NK-92 (cell line): ENCODE measurements around the gene PDZD4.
"Not testable (repeated sequence)": the region's sequence is repeated elsewhere in the genome, so short reads cannot be mapped to it uniquely, and the experiment has no call there.

Experiments used
- DNase-seq: peaks from one replicate; lab custom pipeline; 2025; ENCODE audit not compliant: unreplicated experiment; lab: John Stamatoyannopoulos, UW

Gene PDZD4

DNA sequence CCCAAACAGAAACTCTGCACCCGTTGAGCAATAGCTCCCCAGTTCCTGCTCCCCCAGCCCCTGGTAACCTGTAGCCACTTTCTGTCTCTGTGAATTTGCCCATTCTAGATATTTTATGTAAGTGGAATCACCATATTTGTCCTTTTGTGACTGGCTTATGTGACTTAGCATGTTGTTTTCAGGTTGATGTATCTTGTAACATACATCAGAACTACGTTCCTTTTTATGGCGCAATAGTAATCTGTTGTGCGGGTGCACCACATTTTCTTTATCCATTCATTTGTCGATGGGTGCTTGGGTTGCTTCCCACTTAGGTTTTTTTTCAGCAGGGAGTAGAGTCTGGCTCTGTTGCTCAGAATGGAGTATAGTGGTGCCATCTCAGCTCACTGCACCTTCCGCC, 6.6 kb upstream of the PDZD4 start:
- no peak for DNase-seq

GRCh38 chrX:153832728-153833127, 2.4 kb upstream of the PDZD4 start:
- DNase-seq = no peak

GRCh38 chrX:153831429-153832150, 1.2 kb upstream of the PDZD4 start:
- no peak for DNase-seq

- no peak for DNase-seq
Observed at GRCh38 chrX:153830640-153831428, 490 bp upstream of the PDZD4 start.

- no peak for DNase-seq
Observed at GRCh38 chrX:153829549-153829798, 870 bp downstream of the PDZD4 start.

- no peak for DNase-seq
Observed at GRCh38 chrX:153828723-153829548, 1.4 kb downstream of the PDZD4 start.

- DNase-seq = no peak
Observed at GRCh38 chrX:153828308-153828707, 2.0 kb downstream of the PDZD4 start.

DNA sequence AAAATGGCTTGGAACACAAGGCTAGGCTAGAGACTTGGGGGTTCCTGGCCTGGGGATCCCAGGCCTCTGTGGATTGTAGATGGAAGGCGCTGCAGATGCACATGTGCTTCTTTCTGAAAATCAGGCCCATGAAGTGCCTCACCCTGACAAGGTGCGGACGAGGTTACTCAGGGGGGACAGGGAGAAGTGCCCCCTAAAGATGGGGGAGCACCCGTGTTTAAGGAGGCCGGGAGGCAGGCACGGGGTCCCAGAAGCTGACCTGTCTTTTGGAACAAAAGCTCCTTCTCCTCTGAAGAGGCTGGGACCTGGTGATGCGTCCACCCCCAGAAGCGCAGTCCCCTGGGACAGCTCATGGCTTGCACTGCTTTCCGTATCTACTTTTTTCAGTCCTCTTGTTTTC, 2.4 kb downstream of the PDZD4 start:
- no peak for DNase-seq

DNA sequence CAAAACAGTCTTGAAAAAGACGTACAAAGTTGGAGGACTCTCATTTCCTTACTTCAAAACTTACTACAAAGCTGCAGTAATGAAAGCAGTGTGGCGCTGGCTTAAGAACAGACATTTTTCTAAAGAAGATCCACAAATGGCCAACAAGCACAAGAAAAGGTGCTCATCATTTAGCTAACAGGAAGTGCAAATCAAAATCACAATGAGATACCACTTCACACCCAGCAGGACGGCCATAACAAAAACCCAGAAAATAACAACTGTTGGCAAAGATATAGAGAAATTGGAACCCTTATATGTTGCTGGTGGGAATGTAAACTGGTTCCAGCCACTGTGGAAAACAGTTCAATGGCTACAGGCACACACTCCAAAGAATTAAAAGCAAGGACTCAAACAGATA, 3.3 kb downstream of the PDZD4 start:
- no peak for DNase-seq

- DNase-seq = no peak
Observed at GRCh38 chrX:153825042-153825441, 5.3 kb downstream of the PDZD4 start.

- no peak for DNase-seq
Observed at GRCh38 chrX:153824348-153824747, 6.0 kb downstream of the PDZD4 start.

GRCh38 chrX:153821066-153821465, 9.3 kb downstream of the PDZD4 start:
- DNase-seq = no peak

DNA sequence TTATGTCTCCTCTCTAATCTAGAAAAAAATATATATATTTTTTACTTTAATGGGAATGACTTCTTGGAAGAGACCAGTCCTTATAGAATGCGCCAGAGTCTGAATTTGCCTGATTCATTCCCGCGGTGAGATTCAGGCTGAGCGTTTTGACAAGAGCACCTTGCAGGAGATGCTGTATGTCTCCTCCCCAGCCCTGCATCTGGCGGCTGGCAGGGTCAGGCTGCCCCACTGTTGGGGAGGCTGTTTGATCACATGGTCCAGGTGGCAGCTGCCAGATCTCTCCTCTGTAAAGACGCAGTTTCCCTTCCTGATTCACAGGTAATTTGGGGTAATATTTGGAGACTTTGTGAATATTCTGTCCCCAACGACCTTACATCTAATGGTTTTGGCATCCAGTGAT, 9.7 kb downstream of the PDZD4 start:
- DNase-seq = no peak

DNA sequence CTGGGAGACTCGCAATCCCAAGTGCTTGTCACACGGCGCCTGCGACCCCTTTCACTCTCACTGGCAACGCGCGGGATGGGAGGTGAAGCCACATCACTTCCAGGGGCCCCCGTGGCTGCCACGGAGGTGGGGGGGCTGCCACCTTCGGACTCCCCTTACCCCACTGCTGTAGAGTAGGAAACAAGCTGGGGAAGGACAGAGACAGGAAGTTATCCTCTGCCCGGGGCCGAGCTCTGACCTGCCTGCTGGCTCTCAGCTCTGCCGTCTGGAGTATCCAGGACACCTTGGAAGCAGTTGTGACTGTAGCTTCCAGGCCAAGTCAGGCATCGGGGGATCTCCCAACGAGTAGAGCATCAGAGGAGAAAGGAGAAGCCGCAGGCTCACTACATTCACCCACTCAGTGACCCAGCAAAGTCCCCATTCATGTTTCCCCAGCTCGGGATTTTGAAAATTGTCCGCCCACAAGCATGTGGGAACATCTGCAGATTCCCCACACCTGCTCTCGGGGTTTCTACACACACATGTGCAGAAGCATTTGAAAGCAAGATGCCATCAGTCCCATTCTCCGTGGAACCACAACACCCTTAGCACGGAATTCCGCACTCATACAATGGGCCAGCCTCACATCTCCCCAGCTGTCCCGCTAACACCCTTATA, 10.8 kb downstream of the PDZD4 start:
- DNase-seq = no peak

GRCh38 chrX:153818571-153819383, 11.6 kb downstream of the PDZD4 start:
- DNase-seq = no peak

DNA sequence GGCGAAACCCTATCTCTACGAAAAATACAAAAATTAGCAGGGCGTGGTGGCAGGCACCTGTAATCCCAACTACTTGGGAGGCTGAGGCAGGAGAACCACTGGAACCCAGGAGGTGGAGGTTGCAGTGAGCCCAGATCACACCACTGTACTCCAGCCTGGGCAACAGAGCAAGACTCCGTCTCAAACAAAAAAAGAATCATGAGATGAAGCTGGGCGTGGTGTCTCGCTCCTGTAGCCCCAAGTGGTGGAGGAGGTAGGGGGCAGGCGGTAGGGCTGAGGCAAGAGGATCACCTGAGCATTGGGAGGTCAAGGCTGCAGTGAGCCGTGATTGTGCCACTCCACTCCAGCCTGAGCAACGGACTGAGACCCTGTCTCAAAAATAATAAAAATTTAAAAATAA, 12.3 kb downstream of the PDZD4 start:
- DNase-seq = not testable (repeated sequence)

DNA sequence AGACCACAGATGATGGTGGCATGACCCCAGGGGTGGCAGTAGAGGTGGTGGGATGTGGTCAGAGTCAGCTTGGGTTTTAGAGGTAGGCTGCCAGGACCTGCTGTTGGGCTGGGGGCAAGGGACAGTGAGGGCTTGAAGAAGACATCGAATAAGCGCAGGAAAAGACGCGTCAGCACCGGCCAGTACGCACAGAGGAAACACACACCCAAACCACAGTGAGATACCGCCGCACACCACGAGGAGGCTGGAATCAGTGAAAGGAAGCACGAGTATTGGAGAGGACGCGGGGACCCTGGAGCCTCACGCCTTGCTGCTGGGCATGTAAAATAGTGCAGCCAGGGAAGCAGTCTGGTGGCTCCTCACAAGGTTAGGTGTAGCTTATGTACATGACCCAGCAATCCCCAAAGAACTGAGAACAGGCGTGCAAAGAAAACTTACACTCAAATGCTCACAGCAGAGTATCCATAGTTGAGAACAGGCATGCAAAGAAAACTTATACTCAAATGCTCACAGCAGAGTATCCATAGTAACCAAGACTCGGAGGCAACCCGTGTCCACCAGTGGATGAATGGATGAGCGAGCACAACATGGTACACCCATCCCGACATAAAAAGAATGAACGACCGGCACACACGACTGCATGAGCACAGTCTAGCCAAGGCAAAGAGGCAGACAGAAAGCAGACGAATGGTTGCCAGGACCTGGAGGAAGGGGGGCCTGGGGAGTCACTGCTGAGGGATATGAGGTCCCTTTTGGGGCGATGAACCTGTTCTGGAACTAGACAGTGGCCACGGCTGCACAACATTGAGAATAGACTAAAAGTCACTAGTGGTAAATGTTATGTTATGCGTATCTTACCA, 13.3 kb downstream of the PDZD4 start:
- DNase-seq = no peak

DNA sequence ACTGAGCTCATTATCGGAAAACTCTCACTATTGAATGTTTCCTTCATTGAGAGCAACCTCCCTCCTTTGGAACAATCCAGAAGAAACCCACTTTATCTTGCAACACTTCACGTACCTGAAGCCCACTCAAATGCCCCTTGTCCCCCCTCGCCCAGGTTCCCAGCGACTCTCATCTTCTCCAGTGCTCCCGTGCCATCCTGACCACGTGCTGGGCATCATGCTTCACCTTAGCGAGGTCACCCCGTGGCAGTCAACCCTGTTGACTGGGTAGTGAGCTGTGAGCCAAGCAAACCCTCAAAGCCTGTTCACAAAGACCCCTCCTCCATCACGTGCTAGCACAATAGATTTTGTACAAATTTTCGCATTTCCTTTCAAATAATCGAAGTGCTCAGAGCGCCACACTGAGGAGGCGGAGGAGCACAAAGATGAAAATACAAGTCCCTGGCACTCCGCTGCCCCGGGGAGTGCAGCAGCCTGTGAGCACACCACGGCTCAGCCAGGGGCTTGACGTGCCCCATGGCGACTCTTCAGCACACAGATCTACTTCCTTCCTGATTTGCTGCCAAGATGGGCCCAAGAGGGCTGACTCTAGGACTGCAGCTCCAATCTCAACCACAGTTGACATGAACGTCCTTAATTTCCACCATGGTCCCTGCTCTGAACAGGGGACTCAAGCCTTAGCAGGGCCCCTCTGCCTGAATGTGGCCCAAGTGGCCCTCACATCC, 15.6 kb downstream of the PDZD4 start:
- no peak for DNase-seq

DNA sequence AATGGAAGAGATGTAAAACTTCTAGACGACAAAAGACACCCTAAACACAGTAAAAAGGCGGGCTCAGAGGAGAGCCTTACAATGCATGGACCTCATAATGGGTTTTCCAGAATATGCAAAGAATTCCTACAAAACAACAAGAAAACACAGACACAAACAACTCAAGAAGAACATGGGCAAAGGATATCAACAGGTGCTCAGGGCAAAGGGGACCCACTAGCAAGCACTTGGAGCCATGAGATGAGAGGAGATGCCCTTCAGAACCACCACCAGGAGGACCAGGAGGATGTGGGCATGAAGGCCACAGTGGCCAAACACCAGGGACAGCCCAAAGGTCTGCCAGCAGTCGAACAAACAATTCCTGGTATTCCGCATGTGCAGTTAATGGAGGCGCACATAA, 17.2 kb downstream of the PDZD4 start:
- DNase-seq = no peak
